HCT116 (cell line): ENCODE results near the gene DNAJB5. TPM values are rescaled to one million over a fixed set of nuclear protein-coding genes. Genes with fewer than 3 reads are reported as not detected.

Experiments
- ATAC-seq: fragments of 200-7000 bp; cut with Tn5 transposase; 2 replicates; pipeline ENCODE4 v1.9.1; 2020; ENCODE audit warnings: mild to moderate bottlenecking, moderate library complexity
- BruUV-seq: library from RNA; stranded (reverse); fragments of 400-500 nt; replicated peaks from 2 replicates; lab custom pipeline; 2021; lab: Mats Ljungman, UMichigan
- CTCF ChIA-PET: fragments of 300-600 bp; sonication (Branson Sonifier 250); formaldehyde crosslinking; loops from one replicate; lab custom pipeline; 2021; ENCODE audit warnings: antibody characterized with exemption; lab: Charles Lee
- POLR2A ChIA-PET: fragments of 300-600, 350-600 bp; sonication (Branson Sonifier 250); formaldehyde crosslinking; loops from one replicate; lab custom pipeline; 2021; ENCODE audit warnings: antibody characterized with exemption; lab: Charles Lee
- RAD21 ChIA-PET, 2 experiments: fragments of 300-600 bp; sonication (Branson Sonifier 250); formaldehyde crosslinking; loops; one replicate each; lab custom pipeline; 2023; ENCODE audit warnings: low total read pairs in 2 of 2; ENCODE audit not compliant: uncharacterized antibody in 2 of 2, unreplicated experiment in 2 of 2, low non-redundant PET in 1 of 2; lab: Charles Lee
- DNase-seq: peaks from one replicate; pipeline ENCODE4 v3.0.0-alpha.2; 2010; ENCODE audit warnings: low read depth, low spot score
- H2AFZ ChIP-seq: fragments of 200-600 bp; shearing (Covaris generic), sonication (generic); 2 replicates; pipeline ENCODE4 v1.6.1; 2017; ENCODE audit warnings: low read depth, mixed run types, mixed read lengths, antibody characterized with exemption, low read length; ENCODE audit not compliant: poor library complexity, severe bottlenecking
- H3K27ac ChIP-seq: 2 replicates; pipeline ENCODE4 v1.5.1; 2012; ENCODE audit warnings: low read depth, low read length
- H3K27me3 ChIP-seq: fragments of 200-600 bp; sonication (generic); 2 replicates; pipeline ENCODE4 v1.6.1; 2016; ENCODE audit warnings: mixed run types, low read length, mixed read lengths; ENCODE audit not compliant: insufficient read depth
- H3K36me3 ChIP-seq, 2 experiments: fragments of 200-500 bp in 1 of 2; fragments of 200-600 bp in 1 of 2; sonication (Bioruptor generic) in 1 of 2; sonication (generic) in 1 of 2; 2 replicates each; pipeline versions ENCODE4 v1.5.1 to v1.6.1; 2014 to 2016; ENCODE audit warnings: low read length in 2 of 2, inconsistent platforms in 1 of 2, mixed read lengths in 1 of 2, mixed run types in 1 of 2; ENCODE audit not compliant: insufficient read depth in 2 of 2, control insufficient read depth in 1 of 2
- H3K4me1 ChIP-seq, 2 experiments: fragments of 200-600 bp in 1 of 2; sonication (generic) in 1 of 2; 2 replicates each; pipeline versions ENCODE4 v1.5.1 to v1.6.1; 2012 to 2017; ENCODE audit warnings: low read length in 2 of 2, inconsistent platforms in 1 of 2, mild to moderate bottlenecking in 1 of 2, mixed read lengths in 1 of 2, mixed run types in 1 of 2, moderate library complexity in 1 of 2; ENCODE audit not compliant: insufficient read depth in 2 of 2, control insufficient read depth in 1 of 2
- H3K4me2 ChIP-seq: fragments of 200-600 bp; sonication (generic); 2 replicates; pipeline ENCODE4 v1.6.1; 2017; ENCODE audit warnings: mixed run types, low read length, mixed read lengths
- H3K4me3 ChIP-seq, 2 experiments: fragments of 200-600 bp in 1 of 2; sonication (generic) in 1 of 2; replicated peaks in 1 of 2; 2 replicates each; pipeline ENCODE4 v1.5.1; 2011 to 2016; ENCODE audit warnings: low read length in 2 of 2, control low read depth in 1 of 2, low read depth in 1 of 2, mild to moderate bottlenecking in 1 of 2, mixed read lengths in 1 of 2, mixed run types in 1 of 2
- H3K79me2 ChIP-seq: fragments of 200-600 bp; sonication (generic); 2 replicates; pipeline ENCODE4 v1.6.1; 2017; ENCODE audit warnings: mild to moderate bottlenecking, mixed run types, low read length, moderate library complexity, mixed read lengths; ENCODE audit not compliant: insufficient read depth
- H3K9ac ChIP-seq: fragments of 200-600 bp; sonication (generic); 2 replicates; pipeline ENCODE4 v1.6.1; 2016; ENCODE audit warnings: low read length, mixed read lengths
- H3K9me2 ChIP-seq: fragments of 200-600 bp; sonication (generic), shearing (Covaris generic); 2 replicates; pipeline ENCODE4 v1.6.1; 2017; ENCODE audit warnings: mixed run types, mild to moderate bottlenecking, moderate library complexity; ENCODE audit not compliant: insufficient read depth
- H3K9me3 ChIP-seq, 2 experiments: fragments of 200-500 bp in 1 of 2; fragments of 200-600 bp in 1 of 2; sonication (Bioruptor generic) in 1 of 2; sonication (generic) in 1 of 2; 2 replicates each; pipeline ENCODE4 v1.6.1; 2014 to 2017; ENCODE audit warnings: low read length in 2 of 2, mixed read lengths in 2 of 2, inconsistent platforms in 1 of 2, low read depth in 1 of 2, mild to moderate bottlenecking in 1 of 2, mixed run types in 1 of 2, moderate library complexity in 1 of 2; ENCODE audit not compliant: control insufficient read depth in 1 of 2, insufficient read depth in 1 of 2
- H4K20me1 ChIP-seq: fragments of 200-600 bp; sonication (generic), shearing (Covaris generic); 2 replicates; pipeline ENCODE4 v1.6.1; 2017; ENCODE audit warnings: mixed run types, mild to moderate bottlenecking, moderate library complexity; ENCODE audit not compliant: insufficient read depth
- ATF3 ChIP-seq: IDR thresholded peaks from 2 replicates; pipeline ENCODE4 v1.6.1; 2012
- CBX3 ChIP-seq: IDR thresholded peaks from 2 replicates; pipeline ENCODE4 v1.6.1; 2012; ENCODE audit warnings: low read depth
- CEBPB ChIP-seq: IDR thresholded peaks from 2 replicates; pipeline ENCODE4 v1.6.1; 2012; ENCODE audit warnings: low read depth
- CTCF ChIP-seq, 3 experiments: fragments of 200-600 bp in 1 of 3; sonication (generic) in 1 of 3; IDR thresholded peaks in 2 of 3; conservative IDR thresholded peaks in 1 of 3; 2 replicates each; pipeline ENCODE4 v1.5.1; 2012 to 2017; ENCODE audit warnings: low read depth in 2 of 3, low read length in 2 of 3, antibody characterized with exemption in 1 of 3, borderline replicate concordance in 1 of 3, control low read depth in 1 of 3, mild to moderate bottlenecking in 1 of 3, mixed read lengths in 1 of 3, mixed run types in 1 of 3, moderate library complexity in 1 of 3; ENCODE audit not compliant: insufficient read depth in 1 of 3
- EGR1 ChIP-seq: IDR thresholded peaks from 2 replicates; pipeline ENCODE4 v1.6.1; 2012; ENCODE audit warnings: low read depth
- ELF1 ChIP-seq: IDR thresholded peaks from 2 replicates; pipeline ENCODE4 v1.6.1; 2012; ENCODE audit warnings: low read depth, borderline replicate concordance
- EZH2 ChIP-seq: fragments of 200-600 bp; sonication (generic); IDR thresholded peaks from 2 replicates; pipeline ENCODE4 v1.6.1; 2017; ENCODE audit warnings: antibody characterized with exemption, mixed run types
- EZH2phosphoT487 ChIP-seq: fragments of 200-600 bp; IDR thresholded peaks from 2 replicates; pipeline ENCODE4 v1.6.1; 2018; ENCODE audit warnings: antibody characterized with exemption, borderline replicate concordance
- FOSL1 ChIP-seq: IDR thresholded peaks from 2 replicates; pipeline ENCODE4 v1.6.1; 2012; ENCODE audit warnings: low read depth
- JUND ChIP-seq: IDR thresholded peaks from 2 replicates; pipeline ENCODE4 v1.6.1; 2012
- MAX ChIP-seq: IDR thresholded peaks from 2 replicates; pipeline ENCODE4 v1.6.1; 2012
- POLR2A ChIP-seq: IDR thresholded peaks from 2 replicates; pipeline ENCODE4 v1.7.0; 2011; ENCODE audit warnings: borderline replicate concordance; ENCODE audit not compliant: insufficient read depth, insufficient read length; ENCODE audit errors: extremely low read depth
- POLR2AphosphoS5 ChIP-seq: IDR thresholded peaks from 2 replicates; pipeline ENCODE4 v1.6.1; 2011; ENCODE audit warnings: mild to moderate bottlenecking, low read depth, low read length, moderate library complexity
- REST ChIP-seq: IDR thresholded peaks from 2 replicates; pipeline ENCODE4 v1.6.1; 2012; ENCODE audit warnings: low read depth
- SRF ChIP-seq: IDR thresholded peaks from 2 replicates; pipeline ENCODE4 v1.6.1; 2012; ENCODE audit warnings: low read depth
- TCF7L2 ChIP-seq: IDR thresholded peaks from 2 replicates; pipeline ENCODE4 v1.7.0; 2011; ENCODE audit warnings: borderline replicate concordance, inconsistent platforms; ENCODE audit not compliant: insufficient read depth, insufficient read length; ENCODE audit errors: extremely low read depth
- YY1 ChIP-seq: IDR thresholded peaks from 2 replicates; pipeline ENCODE4 v1.6.1; 2011; ENCODE audit warnings: low read length, low read depth, moderate library complexity, mild to moderate bottlenecking; ENCODE audit not compliant: insufficient replicate concordance; ENCODE audit errors: extremely low read depth
- ZBTB33 ChIP-seq: IDR thresholded peaks from 2 replicates; pipeline ENCODE4 v1.6.1; 2011; ENCODE audit warnings: mild to moderate bottlenecking, low read length, moderate library complexity; ENCODE audit not compliant: insufficient replicate concordance; ENCODE audit errors: extremely low read depth
- intact Hi-C: fragments of 100-400 bp; cut with micrococcal nuclease; formaldehyde crosslinking; loops from 2 replicates; pipeline ENCODE4 v1.10.0; 2022
- total RNA-seq: library from RNA; stranded (reverse); gene quantifications from one replicate; pipeline ENCODE4 v1.2.1, GENCODE V29; 2021; ENCODE audit not compliant: unreplicated experiment

DNAJB5 gene
- total RNA-seq, 1 experiment from 2014 or later = 3.6 TPM

GRCh38 chr9:34958411-34958982 lies 31.0 kb upstream of the DNAJB5 start:
- H3K79me2 ChIP-seq = no peaks in the 10 kb centered on the region
- H3K9ac ChIP-seq = no peak overlapping the region
- no peak for TF ChIP-seq SRF
- no peak for TF ChIP-seq ZBTB33
- TF ChIP-seq TCF7L2 = no peak
- TF ChIP-seq POLR2AphosphoS5 = no peak
- no peak for TF ChIP-seq EZH2
- no peak for TF ChIP-seq EGR1
- TF ChIP-seq POLR2A = no peak
- no peak for TF ChIP-seq YY1
- TF ChIP-seq CBX3 = no peak
- no peak for TF ChIP-seq MAX
- TF ChIP-seq REST = no peak
- TF ChIP-seq FOSL1 = no peak
- TF ChIP-seq CEBPB = no peak
- no peak for TF ChIP-seq ELF1
- TF ChIP-seq JUND = no peak
- TF ChIP-seq ATF3 = no peak
- TF ChIP-seq CTCF (IDR thresholded peaks at IDR 0.05 in 2 of 3, conservative IDR thresholded peaks at IDR 0.05 in 1 of 3; ENCODE audit: borderline replicate concordance in 1 of 3, insufficient read depth in 1 of 3, low read depth in 2 of 3, low read length in 2 of 3) = no peak
- TF ChIP-seq EZH2phosphoT487 = no peak
- ChIA-PET CTCF (interaction anchor here (1.3 kb wide), 1 partner anchor 29 kb away, joined by 3 read pairs; no protein-coding TSS in a partner anchor), RAD21 (no interaction called here), POLR2A (no interaction called here)
- H3K36me3 ChIP-seq = no peaks in the 10 kb centered on the region
- peaks cover 46% of the 10 kb centered on the region for H3K27me3 ChIP-seq
- no peaks in the 10 kb centered on the region for H3K9me2 ChIP-seq
- H3K4me3 ChIP-seq = no peak overlapping the region
- ATAC-seq = no peak
- no peak overlapping the region for H3K4me2 ChIP-seq
- H3K27ac ChIP-seq = no peak overlapping the region
- no peaks in the 10 kb centered on the region for H4K20me1 ChIP-seq
- no peaks in the 10 kb centered on the region for H3K4me1 ChIP-seq
- intact Hi-C loops = no loop called here
- no peak for DNase-seq
- H2AFZ ChIP-seq = no peak overlapping the region
- no peaks in the 10 kb centered on the region for H3K9me3 ChIP-seq
- no TSS peak for BruUV-seq
